SK-N-SH treated with all-trans-retinoic acid at 6 μM for 48 hours (cell line): ENCODE results near the gene ANKLE2.

Experiments
- ATAC-seq: fragments of 200-7000 bp; cut with Tn5 transposase; 3 replicates; pipeline ENCODE4 v1.9.1; 2020; ENCODE audit warnings: mild to moderate bottlenecking, moderate library complexity
- ARNTL ChIP-seq: fragments of 450-650 bp; formaldehyde crosslinking; IDR thresholded peaks from 2 replicates; pipeline ENCODE4 v1.5.0; 2020; ENCODE audit warnings: low read depth, mild to moderate bottlenecking, moderate library complexity, borderline replicate concordance
- BACH2 ChIP-seq: fragments of 250-450 bp; sonication (Bioruptor Pico); IDR thresholded peaks from 2 replicates; pipeline ENCODE4 v1.9.0; 2021; ENCODE audit warnings: mild to moderate bottlenecking, borderline replicate concordance
- CREB5 ChIP-seq: fragments of 250-450 bp; sonication (Bioruptor Pico); IDR thresholded peaks from 2 replicates; pipeline ENCODE4 v1.5.1; 2020; ENCODE audit warnings: low read depth, mild to moderate bottlenecking, moderate library complexity
- CSDC2 ChIP-seq: fragments of 250-450 bp; sonication (Bioruptor Pico); IDR thresholded peaks from 2 replicates; pipeline ENCODE4 v1.5.0; 2020; ENCODE audit warnings: mild to moderate bottlenecking, moderate library complexity
- ESRRG ChIP-seq: fragments of 250-450 bp; sonication (Bioruptor Pico); IDR thresholded peaks from 2 replicates; pipeline ENCODE4 v1.6.1; 2021; ENCODE audit warnings: mild to moderate bottlenecking
- GLIS3 ChIP-seq: fragments of 250-450 bp; sonication (Bioruptor Pico); IDR thresholded peaks from 2 replicates; pipeline ENCODE4 v1.5.0; 2020; ENCODE audit warnings: mild to moderate bottlenecking, moderate library complexity
- ISL1 ChIP-seq: fragments of 250-450 bp; sonication (Bioruptor Pico); IDR thresholded peaks from 2 replicates; pipeline ENCODE4 v2.1.2; 2022; ENCODE audit warnings: mild to moderate bottlenecking, moderate library complexity
- PATZ1 ChIP-seq: fragments of 250-450 bp; sonication (Bioruptor Pico); IDR thresholded peaks from 2 replicates; pipeline ENCODE4 v1.8.0; 2020; ENCODE audit warnings: mild to moderate bottlenecking, moderate library complexity, borderline replicate concordance
- POU6F1 ChIP-seq: fragments of 250-450 bp; sonication (Bioruptor Pico); IDR thresholded peaks from 2 replicates; pipeline ENCODE4 v1.8.0; 2021; ENCODE audit warnings: low read depth, mild to moderate bottlenecking, moderate library complexity, borderline replicate concordance
- PPARA ChIP-seq: fragments of 250-450 bp; sonication (Bioruptor Pico); IDR thresholded peaks from 2 replicates; pipeline ENCODE4 v1.5.0; 2020; ENCODE audit warnings: mild to moderate bottlenecking, borderline replicate concordance
- RARB ChIP-seq: fragments of 250-450 bp; sonication (Bioruptor Pico); IDR thresholded peaks from 2 replicates; pipeline ENCODE4 v1.8.0; 2021; ENCODE audit warnings: mild to moderate bottlenecking, moderate library complexity
- SNAI2 ChIP-seq: fragments of 250-450 bp; sonication (Bioruptor Pico); IDR thresholded peaks from 2 replicates; pipeline ENCODE4 v1.5.0; 2020; ENCODE audit warnings: mild to moderate bottlenecking, moderate library complexity
- TCF4 ChIP-seq: fragments of 250-450 bp; sonication (Bioruptor Pico); IDR thresholded peaks from 2 replicates; pipeline ENCODE4 v1.8.0; 2021; ENCODE audit warnings: mild to moderate bottlenecking, moderate library complexity, borderline replicate concordance
- TOX ChIP-seq: fragments of 250-450 bp; sonication (Bioruptor Pico); IDR thresholded peaks from 2 replicates; pipeline ENCODE4 v1.8.0; 2021; ENCODE audit warnings: mild to moderate bottlenecking, moderate library complexity, borderline replicate concordance
- TSHZ2 ChIP-seq: fragments of 250-450 bp; sonication (Bioruptor Pico); IDR thresholded peaks from 2 replicates; pipeline ENCODE4 v1.5.0; 2020; ENCODE audit warnings: mild to moderate bottlenecking, moderate library complexity
- ZC3H10 ChIP-seq: fragments of 250-450 bp; sonication (Bioruptor Pico); IDR thresholded peaks from 2 replicates; pipeline ENCODE4 v1.5.1; 2021; ENCODE audit warnings: mild to moderate bottlenecking, moderate library complexity
- ZFP3 ChIP-seq: fragments of 250-450 bp; sonication (Bioruptor Pico); IDR thresholded peaks from 2 replicates; pipeline ENCODE4 v1.5.0; 2020; ENCODE audit warnings: mild to moderate bottlenecking, moderate library complexity
- ZFP30 ChIP-seq: fragments of 450-650 bp; formaldehyde crosslinking; IDR thresholded peaks from 2 replicates; pipeline ENCODE4 v1.5.0; 2022; ENCODE audit warnings: mild to moderate bottlenecking, moderate library complexity
- ZNF70 ChIP-seq: fragments of 450-650 bp; formaldehyde crosslinking; IDR thresholded peaks from 2 replicates; pipeline ENCODE4 v1.5.0; 2020; ENCODE audit warnings: mild to moderate bottlenecking, moderate library complexity
- ZNF8 ChIP-seq: fragments of 450-650 bp; formaldehyde crosslinking; IDR thresholded peaks from 2 replicates; pipeline ENCODE4 v1.5.0; 2020; ENCODE audit warnings: mild to moderate bottlenecking, moderate library complexity
- TF ChIP-seq, protein P1 (sequence below): fragments of 250-450 bp; sonication (Bioruptor Pico); IDR thresholded peaks from 2 replicates; pipeline ENCODE4 v1.5.1; 2021; ENCODE audit warnings: mild to moderate bottlenecking, moderate library complexity

ANKLE2 gene

GRCh38 chr12:132685400-132685799, 76.2 kb downstream of the ANKLE2 start:
- ATAC-seq: no peak
- TF ChIP-seq TCF4 (CRISPR knock-in tag) (no peak), PPARA (CRISPR knock-in tag) (no peak), SNAI2 (CRISPR knock-in tag) (no peak), ZNF8 (no peak), ESRRG (CRISPR knock-in tag) (no peak), TOX (CRISPR knock-in tag) (no peak), ISL1 (CRISPR knock-in tag) (no peak), ZNF70 (no peak)

GRCh38 chr12:132677492-132677891, 84.1 kb downstream of the ANKLE2 start:
- no peak for TF ChIP-seq ISL1 (CRISPR knock-in tag)
- no peak for TF ChIP-seq TOX (CRISPR knock-in tag)
- ATAC-seq: no peak

DNA sequence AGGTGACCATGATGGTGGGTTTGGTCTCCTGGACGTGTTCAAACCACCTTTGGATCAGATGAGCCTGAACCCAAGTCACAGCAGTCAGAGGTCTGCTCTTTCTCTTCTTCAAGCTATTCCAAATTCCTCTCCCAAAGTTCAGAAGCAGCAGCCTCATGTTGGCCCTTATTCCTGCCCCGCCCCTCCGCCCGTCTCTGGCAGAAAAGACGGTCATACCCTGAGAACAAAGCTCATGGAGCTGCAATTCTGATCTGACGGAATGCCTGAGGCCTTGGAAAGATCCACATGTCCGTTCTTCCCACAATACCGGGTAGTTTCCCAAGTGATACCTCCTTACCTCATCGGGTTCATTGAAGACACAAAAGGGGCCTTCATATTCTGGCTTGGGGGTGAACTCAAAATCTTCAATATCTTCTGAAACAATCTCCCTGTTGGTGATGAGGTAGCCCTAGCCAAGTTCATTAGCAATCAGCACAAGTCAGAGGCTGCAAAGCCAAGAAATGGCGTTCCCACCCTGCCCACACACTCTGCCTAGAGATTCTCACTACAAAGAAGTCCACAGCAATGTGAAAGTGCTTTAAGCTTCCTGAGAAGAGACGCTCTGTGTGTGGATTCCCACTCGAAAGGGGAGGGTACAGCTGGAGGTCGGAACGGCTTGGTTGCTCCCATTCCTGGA, 85.7 kb downstream of the ANKLE2 start:
- no peak for ATAC-seq

More for the DNA sequence above, 85.7 kb downstream of the ANKLE2 start:
- TF ChIP-seq CSDC2 (CRISPR knock-in tag): no peak
- no peak for TF ChIP-seq TOX (CRISPR knock-in tag)
- no peak for TF ChIP-seq PATZ1 (CRISPR knock-in tag)
- TF ChIP-seq ZFP30 (CRISPR knock-in tag): no peak
- no peak for TF ChIP-seq SNAI2 (CRISPR knock-in tag)
- TF ChIP-seq ZC3H10 (CRISPR knock-in tag): no peak
- TF ChIP-seq BACH2 (CRISPR knock-in tag): no peak
- no peak for TF ChIP-seq RARB (CRISPR knock-in tag)
- TF ChIP-seq TSHZ2 (CRISPR knock-in tag): no peak
- TF ChIP-seq ISL1 (CRISPR knock-in tag): no peak
- no peak for TF ChIP-seq PPARA (CRISPR knock-in tag)
- no peak for TF ChIP-seq ZNF8
- TF ChIP-seq, protein P1, sequence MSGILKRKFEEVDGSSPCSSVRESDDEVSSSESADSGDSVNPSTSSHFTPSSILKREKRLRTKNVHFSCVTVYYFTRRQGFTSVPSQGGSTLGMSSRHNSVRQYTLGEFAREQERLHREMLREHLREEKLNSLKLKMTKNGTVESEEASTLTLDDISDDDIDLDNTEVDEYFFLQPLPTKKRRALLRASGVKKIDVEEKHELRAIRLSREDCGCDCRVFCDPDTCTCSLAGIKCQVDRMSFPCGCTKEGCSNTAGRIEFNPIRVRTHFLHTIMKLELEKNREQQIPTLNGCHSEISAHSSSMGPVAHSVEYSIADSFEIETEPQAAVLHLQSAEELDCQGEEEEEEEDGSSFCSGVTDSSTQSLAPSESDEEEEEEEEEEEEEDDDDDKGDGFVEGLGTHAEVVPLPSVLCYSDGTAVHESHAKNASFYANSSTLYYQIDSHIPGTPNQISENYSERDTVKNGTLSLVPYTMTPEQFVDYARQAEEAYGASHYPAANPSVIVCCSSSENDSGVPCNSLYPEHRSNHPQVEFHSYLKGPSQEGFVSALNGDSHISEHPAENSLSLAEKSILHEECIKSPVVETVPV (CRISPR knock-in tag): no peak
- TF ChIP-seq GLIS3 (CRISPR knock-in tag): no peak
- TF ChIP-seq CREB5: no peak
- TF ChIP-seq ESRRG (CRISPR knock-in tag): no peak
- no peak for TF ChIP-seq ZFP3 (CRISPR knock-in tag)
- no peak for TF ChIP-seq ARNTL
- no peak for TF ChIP-seq ZNF70
- no peak for TF ChIP-seq POU6F1
